ENCODE measurements around the gene SEMA4A.
A peak's percentile ranks its signal among the peaks of the same experiment; 100 is the strongest.
"Not testable (repeated sequence)": the region's sequence is repeated elsewhere in the genome, so short reads cannot be mapped to it uniquely, and the experiment has no call there.

The SEMA4A gene

DNA sequence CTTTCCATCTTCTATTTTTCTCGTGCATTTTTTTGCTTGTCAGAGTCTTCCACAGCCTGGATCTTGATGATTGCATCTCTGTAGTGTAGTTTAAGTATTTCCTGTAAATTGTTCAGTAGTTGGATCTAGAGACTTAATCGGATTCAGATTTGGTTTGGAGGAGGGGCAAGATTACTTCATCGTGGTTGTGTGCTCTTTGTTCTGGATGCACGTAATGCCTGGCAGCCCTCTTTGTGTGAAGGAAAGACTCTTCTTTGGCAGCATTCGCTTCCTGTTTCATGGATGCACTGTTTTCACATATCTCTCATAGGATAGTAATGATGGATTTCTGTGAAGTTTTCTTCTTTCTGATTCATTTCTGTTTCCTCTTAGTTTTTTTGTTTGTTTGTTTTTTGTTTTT, 14.2 kb downstream of the SEMA4A start:
- in situ Hi-C loops (cut with MboI; ENCODE audit: low sequenced_read_pairs, unreplicated experiment), result no loop called here
- no peak for DNase-seq (ENCODE audit: low spot score)
- TF ChIP-seq, protein P1, sequence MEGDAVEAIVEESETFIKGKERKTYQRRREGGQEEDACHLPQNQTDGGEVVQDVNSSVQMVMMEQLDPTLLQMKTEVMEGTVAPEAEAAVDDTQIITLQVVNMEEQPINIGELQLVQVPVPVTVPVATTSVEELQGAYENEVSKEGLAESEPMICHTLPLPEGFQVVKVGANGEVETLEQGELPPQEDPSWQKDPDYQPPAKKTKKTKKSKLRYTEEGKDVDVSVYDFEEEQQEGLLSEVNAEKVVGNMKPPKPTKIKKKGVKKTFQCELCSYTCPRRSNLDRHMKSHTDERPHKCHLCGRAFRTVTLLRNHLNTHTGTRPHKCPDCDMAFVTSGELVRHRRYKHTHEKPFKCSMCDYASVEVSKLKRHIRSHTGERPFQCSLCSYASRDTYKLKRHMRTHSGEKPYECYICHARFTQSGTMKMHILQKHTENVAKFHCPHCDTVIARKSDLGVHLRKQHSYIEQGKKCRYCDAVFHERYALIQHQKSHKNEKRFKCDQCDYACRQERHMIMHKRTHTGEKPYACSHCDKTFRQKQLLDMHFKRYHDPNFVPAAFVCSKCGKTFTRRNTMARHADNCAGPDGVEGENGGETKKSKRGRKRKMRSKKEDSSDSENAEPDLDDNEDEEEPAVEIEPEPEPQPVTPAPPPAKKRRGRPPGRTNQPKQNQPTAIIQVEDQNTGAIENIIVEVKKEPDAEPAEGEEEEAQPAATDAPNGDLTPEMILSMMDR (IDR thresholded peaks at IDR 0.05; ENCODE audit: borderline replicate concordance, control extremely low read depth, extremely low read depth, insufficient read depth, missing control alignments), result no peak

DNA sequence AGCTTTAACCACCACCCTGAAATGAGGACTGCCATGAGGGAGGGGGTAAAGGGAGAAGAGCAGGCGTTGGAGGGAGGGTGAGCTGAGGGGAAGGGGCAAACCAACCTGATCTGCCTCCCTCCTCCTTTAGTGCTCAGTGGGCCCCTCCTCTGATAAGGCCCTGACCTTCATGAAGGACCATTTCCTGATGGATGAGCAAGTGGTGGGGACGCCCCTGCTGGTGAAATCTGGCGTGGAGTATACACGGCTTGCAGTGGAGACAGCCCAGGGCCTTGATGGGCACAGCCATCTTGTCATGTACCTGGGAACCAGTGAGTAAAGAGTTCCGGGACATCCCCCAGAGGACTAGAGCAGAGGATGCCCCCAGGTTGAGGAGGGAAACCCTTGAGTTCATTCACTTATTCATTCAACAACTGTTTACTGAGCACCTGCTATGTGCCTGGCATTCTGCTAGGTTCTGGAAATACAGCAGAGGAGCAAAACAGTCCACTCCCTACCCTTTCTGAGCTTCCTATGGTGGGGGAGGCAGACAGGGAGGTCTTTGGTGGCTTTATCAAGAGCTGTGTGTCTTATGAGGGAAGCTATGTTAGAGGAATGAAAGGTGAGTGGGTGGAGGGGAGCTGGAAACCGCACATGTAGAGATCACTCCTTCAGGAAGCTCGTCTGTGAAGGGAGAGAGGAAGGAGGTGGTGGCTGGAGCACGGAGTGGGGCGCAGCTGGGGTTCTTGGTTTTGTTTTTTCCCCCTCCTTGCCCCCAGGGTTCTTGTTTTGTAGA, 19.5 kb downstream of the SEMA4A start:
- in situ Hi-C loops (cut with MboI; ENCODE audit: low sequenced_read_pairs, unreplicated experiment), result no loop called here

DNA sequence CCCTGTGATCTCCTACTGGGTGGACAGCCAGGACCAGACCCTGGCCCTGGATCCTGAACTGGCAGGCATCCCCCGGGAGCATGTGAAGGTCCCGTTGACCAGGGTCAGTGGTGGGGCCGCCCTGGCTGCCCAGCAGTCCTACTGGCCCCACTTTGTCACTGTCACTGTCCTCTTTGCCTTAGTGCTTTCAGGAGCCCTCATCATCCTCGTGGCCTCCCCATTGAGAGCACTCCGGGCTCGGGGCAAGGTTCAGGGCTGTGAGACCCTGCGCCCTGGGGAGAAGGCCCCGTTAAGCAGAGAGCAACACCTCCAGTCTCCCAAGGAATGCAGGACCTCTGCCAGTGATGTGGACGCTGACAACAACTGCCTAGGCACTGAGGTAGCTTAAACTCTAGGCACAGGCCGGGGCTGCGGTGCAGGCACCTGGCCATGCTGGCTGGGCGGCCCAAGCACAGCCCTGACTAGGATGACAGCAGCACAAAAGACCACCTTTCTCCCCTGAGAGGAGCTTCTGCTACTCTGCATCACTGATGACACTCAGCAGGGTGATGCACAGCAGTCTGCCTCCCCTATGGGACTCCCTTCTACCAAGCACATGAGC, 23.3 kb downstream of the SEMA4A start:
- TF ChIP-seq, protein P1 (IDR thresholded peaks at IDR 0.05; ENCODE audit: borderline replicate concordance, control extremely low read depth, extremely low read depth, insufficient read depth, missing control alignments), result no peak
- in situ Hi-C loops (cut with MboI; ENCODE audit: low sequenced_read_pairs, unreplicated experiment), result no loop called here
- DNase-seq (ENCODE audit: low spot score), result peak; percentile 32

More for the DNA sequence above, 19.5 kb downstream of the SEMA4A start:
- DNase-seq (ENCODE audit: low spot score), result peak; percentile 21
- TF ChIP-seq, protein P1 (IDR thresholded peaks at IDR 0.05; ENCODE audit: borderline replicate concordance, control extremely low read depth, extremely low read depth, insufficient read depth, missing control alignments), result no peak

DNA sequence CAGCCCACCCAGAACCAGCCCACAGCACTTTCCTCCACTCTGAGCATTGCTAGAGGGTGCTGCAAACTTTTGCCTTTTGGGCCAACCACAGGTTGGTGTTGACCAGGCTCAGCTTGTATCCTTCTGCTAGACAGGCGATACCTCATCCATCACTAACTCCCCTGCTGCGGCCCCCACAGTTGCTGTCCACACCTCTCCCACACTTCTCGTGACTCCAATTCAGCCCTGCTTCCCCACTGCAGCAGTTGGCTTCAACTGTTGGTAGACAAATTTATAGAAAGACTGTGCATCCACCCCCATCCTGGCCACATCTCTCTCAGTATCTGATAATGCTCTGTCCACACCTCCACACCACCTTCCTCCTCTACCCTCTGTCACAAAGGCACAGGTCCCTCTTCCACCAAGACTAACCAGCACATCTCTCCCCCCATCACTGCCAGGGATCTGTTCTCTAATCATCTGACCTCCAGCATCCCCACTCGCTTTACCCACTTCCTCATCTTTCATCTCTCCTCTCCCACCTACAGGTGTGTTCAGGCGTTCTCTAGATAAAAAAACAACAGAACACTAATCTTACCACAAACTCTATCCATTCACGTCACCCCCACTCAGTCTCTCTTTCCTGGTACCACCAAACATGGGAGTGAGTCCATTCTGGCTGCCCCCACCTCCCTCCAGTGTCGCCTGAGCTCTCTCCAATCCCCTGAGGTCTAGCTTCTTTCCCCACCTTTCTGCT, 24.7 kb downstream of the SEMA4A start:
- in situ Hi-C loops (cut with MboI; ENCODE audit: low sequenced_read_pairs, unreplicated experiment), result no loop called here
- DNase-seq (ENCODE audit: low spot score), result peak; percentile 36
- TF ChIP-seq, protein P1 (IDR thresholded peaks at IDR 0.05; ENCODE audit: borderline replicate concordance, control extremely low read depth, extremely low read depth, insufficient read depth, missing control alignments), result no peak

DNA sequence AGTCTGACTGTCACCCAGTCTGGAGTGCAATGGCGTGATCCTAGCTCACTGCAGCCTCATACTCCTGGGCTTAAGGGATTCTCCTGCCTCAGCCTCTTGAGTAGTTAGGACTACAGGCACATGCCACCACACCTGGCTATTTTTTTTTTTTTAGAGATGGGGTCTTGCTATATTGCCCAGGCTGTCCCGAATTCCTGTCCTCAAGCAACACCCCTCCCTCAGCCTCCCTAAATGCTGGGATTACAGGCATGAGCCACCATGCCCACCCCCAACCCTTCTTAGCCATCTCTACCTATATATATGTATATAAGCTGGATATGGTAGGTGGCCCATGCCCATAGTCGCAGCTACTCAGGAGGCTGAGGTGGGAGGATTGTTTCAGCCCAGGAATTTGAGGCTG, 27.1 kb downstream of the SEMA4A start:
- TF ChIP-seq, protein P1 (IDR thresholded peaks at IDR 0.05; ENCODE audit: borderline replicate concordance, control extremely low read depth, extremely low read depth, insufficient read depth, missing control alignments), result no peak
- DNase-seq (ENCODE audit: low spot score), result no peak
- in situ Hi-C loops (cut with MboI; ENCODE audit: low sequenced_read_pairs, unreplicated experiment), result no loop called here

DNA sequence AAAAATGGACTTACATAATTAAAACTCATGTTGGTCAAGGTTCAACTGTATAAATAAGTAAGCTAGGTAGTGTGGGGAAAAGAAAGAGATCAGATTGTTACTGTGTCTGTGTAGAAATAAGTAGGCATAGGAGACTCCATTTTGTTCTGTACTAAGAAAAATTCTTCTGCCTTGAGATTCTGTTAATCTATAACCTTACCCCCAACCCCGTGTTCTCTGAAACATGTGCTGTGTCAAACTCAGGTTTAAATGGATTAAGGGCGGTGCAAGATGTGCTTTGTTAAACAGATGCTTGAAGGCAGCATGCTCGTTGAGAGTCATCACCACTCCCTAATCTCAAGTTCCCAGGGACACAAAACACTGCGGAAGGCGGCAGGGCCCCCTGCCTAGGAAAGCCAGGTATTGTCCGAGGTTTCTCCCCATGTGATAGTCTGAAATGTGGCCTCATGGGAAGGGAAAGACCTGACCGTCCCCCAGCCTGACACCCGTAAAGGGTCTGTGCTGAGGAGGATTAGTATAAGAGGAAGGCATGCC, 28.1 kb downstream of the SEMA4A start:
- DNase-seq (ENCODE audit: low spot score); in situ Hi-C loops (cut with MboI; ENCODE audit: low sequenced_read_pairs, unreplicated experiment): not testable (repeated sequence)

DNA sequence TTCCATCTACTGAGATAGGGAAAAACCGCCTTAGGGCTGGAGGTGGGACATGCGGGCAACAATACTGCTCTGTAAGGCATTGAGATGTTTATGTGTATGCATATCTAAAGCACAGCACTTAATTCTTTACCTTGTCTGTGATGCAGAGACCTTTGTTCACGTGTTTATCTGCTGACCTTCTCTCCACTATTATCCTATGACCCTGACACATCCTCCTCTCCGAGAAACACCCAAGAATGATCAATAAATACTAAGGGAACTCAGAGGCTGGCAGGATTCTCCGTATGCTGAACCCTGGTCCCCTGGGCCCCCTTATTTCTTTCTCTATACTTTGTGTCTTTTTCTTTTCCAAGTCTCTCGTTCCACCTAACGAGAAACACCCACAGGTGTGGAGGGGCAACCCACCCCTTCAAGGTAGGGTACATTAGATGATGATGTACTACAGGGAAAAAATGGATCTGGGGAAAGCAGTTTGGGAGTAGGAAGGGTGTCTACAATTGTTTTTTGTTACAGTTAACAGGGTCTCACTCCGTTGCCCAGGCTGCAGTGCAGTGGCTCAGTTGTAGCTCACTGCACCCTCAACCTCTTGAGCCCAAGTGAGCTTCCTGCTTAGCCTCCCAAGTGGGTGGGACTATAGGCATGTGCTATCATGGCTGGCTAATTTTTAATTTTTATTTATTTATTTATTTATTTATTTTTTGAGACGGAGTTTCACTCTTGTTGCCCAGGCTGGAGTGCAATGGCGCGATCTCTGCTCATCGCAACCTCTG, 28.8 kb downstream of the SEMA4A start:
- in situ Hi-C loops (cut with MboI; ENCODE audit: low sequenced_read_pairs, unreplicated experiment); DNase-seq (ENCODE audit: low spot score): not testable (repeated sequence)

DNA sequence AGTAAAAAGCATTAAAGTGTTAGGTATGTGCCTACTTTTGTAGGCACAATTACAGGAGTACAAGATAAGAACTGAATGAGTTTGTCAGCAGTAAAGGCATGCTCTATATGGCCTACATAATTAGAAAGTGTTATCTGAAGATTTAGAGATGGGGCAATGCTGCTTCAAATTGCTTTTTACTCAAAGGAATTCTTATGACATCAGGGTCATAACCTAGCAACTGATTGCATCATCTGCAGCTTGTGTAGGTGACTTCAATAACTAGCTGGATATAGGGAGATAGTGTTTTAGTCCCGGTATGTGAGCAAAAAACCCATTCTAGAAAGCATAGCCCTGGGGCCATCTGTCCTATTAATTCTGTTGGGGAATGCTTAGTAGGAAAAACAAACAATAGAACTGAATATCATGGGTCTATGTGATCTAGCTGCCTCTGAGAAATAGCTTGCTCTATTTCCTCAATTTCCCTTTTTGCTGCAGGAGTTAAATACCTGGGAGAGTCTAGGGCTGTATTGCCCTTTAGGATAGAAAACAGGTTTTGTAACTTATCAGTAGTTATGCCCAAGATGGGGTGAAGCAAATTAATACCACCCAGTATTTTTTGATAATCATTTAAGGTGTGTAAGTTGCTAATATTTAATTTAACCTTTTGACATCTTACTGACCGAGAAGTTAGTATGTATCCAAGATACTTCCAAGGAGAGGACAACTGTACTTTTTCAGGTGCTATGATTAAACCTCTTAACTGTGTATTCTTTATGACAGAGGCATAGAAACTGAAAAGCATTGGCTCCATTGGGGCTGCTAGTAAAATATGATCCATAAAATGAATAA, 33.2 kb downstream of the SEMA4A start:
- DNase-seq (ENCODE audit: low spot score); in situ Hi-C loops (cut with MboI; ENCODE audit: low sequenced_read_pairs, unreplicated experiment): not testable (repeated sequence)

DNA sequence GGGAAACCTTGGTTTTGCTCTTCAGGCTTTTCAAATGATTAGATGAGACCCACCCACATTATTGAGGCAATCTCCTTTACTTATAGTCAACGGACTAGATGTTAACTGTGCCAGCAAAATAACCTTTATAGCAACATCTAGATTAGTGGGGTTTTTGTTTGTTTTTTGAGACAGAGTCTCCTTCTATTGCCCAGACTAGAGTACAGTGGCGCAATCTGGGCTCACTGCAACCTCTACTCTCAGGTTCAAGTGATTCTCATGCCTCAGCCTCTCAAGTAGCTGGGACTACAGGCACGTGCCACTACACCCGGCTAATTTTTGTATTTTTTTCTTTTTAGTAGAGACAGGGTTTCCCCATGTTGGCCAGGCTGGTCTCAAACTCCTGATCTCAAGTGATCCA, 36.9 kb downstream of the SEMA4A start:
- in situ Hi-C loops (cut with MboI; ENCODE audit: low sequenced_read_pairs, unreplicated experiment); DNase-seq (ENCODE audit: low spot score): not testable (repeated sequence)

Data from GM13976 (cell line).